Measurements from ENCODE around the gene ZNF865. TPM values are rescaled to one million over a fixed set of nuclear protein-coding genes. Genes with fewer than 3 reads are reported as not detected.

The ZNF865 gene
- total and polyA plus RNA-seq, 12 donors: 0.72 to 24.7 (median 10.6) TPM

- Histone ChIP-seq H3K27ac (no peak overlapping the region), H3K9me3 (replicated peaks in 1 of 3) (no peaks in the 10 kb centered on the region), H3K4me3 (no peak overlapping the region), H3K36me3 (replicated peaks in 1 of 2) (peaks cover 0 to 26% of the 10 kb centered on the region in 2 donors), H3K27me3 (no peaks in the 10 kb centered on the region), H3K4me1 (replicated peaks in 1 of 2) (peaks cover 10 to 27% of the 10 kb centered on the region in 2 donors)
- no peak for TF ChIP-seq CTCF (IDR thresholded peaks at IDR 0.05)
- 77 to 92% (median 82%) methylated on average over 35 to 98 of the region's 98 CpGs for WGBS, 4 donors
- DNase-seq: no peak
- intact Hi-C loops (cut with DNase I): no loop called here
Measured at GRCh38 chr19:55614711-55615542, 9.5 kb downstream of the ZNF865 start.

- no peaks in the 10 kb centered on the region for H3K27me3 ChIP-seq
- no peak for TF ChIP-seq POLR2A (IDR thresholded peaks at IDR 0.05)
- TF ChIP-seq CTCF (IDR thresholded peaks at IDR 0.05): no peak
- H3K36me3 ChIP-seq (replicated peaks in 1 of 2): peaks cover 0 to 29% of the 10 kb centered on the region in 2 donors
- DNase-seq: no peak
- intact Hi-C loops (cut with DNase I): no loop called here
- H3K4me3 ChIP-seq: no peak overlapping the region
- 95 to 98% (median 97%) methylated on average over 32 to 88 of the region's 88 CpGs for WGBS, 4 donors
- peaks cover 10 to 27% of the 10 kb centered on the region in 2 donors for H3K4me1 ChIP-seq (replicated peaks in 1 of 2)
- H3K27ac ChIP-seq: no peak overlapping the region
- H3K9me3 ChIP-seq (replicated peaks in 1 of 3): no peaks in the 10 kb centered on the region
Measured at GRCh38 chr19:55615543-55616394, 10.3 kb downstream of the ZNF865 start.

- no peak for DNase-seq
- Histone ChIP-seq H3K36me3 (replicated peaks in 1 of 2) (peaks cover 0 to 34% of the 10 kb centered on the region in 2 donors), H3K27ac (no peak overlapping the region), H3K9me3 (replicated peaks in 1 of 3) (no peaks in the 10 kb centered on the region), H3K27me3 (no peaks in the 10 kb centered on the region), H3K4me3 (no peak overlapping the region), H3K4me1 (replicated peaks in 1 of 2) (peaks cover 4 to 20% of the 10 kb centered on the region in 2 donors)
- intact Hi-C loops (cut with DNase I): no loop called here
- WGBS, 4 donors: 96 to 100% (median 98%) methylated on average over 2 to 38 of the region's 38 CpGs
- TF ChIP-seq CTCF (IDR thresholded peaks at IDR 0.05) (no peak), POLR2A (IDR thresholded peaks at IDR 0.05) (no peak)
Measured at GRCh38 chr19:55616395-55616875, 11.0 kb downstream of the ZNF865 start.

- Histone ChIP-seq H3K4me1 (replicated peaks in 1 of 2) (peaks cover 0 to 11% of the 10 kb centered on the region in 2 donors), H3K36me3 (replicated peaks in 1 of 2) (peaks cover 0 to 38% of the 10 kb centered on the region in 2 donors), H3K27ac (no peak overlapping the region), H3K9me3 (replicated peaks in 1 of 3) (no peaks in the 10 kb centered on the region), H3K4me3 (no peak overlapping the region), H3K27me3 (no peaks in the 10 kb centered on the region)
- DNase-seq: no peak
- intact Hi-C loops (cut with DNase I): no loop called here
- TF ChIP-seq CTCF (IDR thresholded peaks at IDR 0.05) (no peak), POLR2A (IDR thresholded peaks at IDR 0.05) (no peak)
- WGBS, 4 donors: 86 to 92% (median 89%) methylated on average over 5 to 8 of the region's 8 CpGs
Measured at GRCh38 chr19:55617426-55617825, 12.0 kb downstream of the ZNF865 start.

Measured in adrenal gland (tissue), 12 donors.